GDM1 (cell line): ENCODE results near the gene CHSY1.

Experiments used
- DNase-seq: peaks from one replicate; lab custom pipeline; 2025; lab: John Stamatoyannopoulos, UW

The CHSY1 gene

GRCh38 chr15:101171954-101172353, 79.9 kb downstream of the CHSY1 start:
- no peak for DNase-seq

GRCh38 chr15:101170568-101171350, 81.1 kb downstream of the CHSY1 start:
- no peak for DNase-seq

- no peak for DNase-seq
Observed at GRCh38 chr15:101169495-101170071, 82.3 kb downstream of the CHSY1 start.

- DNase-seq: no peak
Observed at GRCh38 chr15:101168898-101169494, 82.9 kb downstream of the CHSY1 start.

- no peak for DNase-seq
Observed at GRCh38 chr15:101168463-101168824, 83.4 kb downstream of the CHSY1 start.

GRCh38 chr15:101167753-101168462, 83.9 kb downstream of the CHSY1 start:
- peak; percentile 68 for DNase-seq

- no peak for DNase-seq
Observed at GRCh38 chr15:101167411-101167752, 84.5 kb downstream of the CHSY1 start.

- no peak for DNase-seq
Observed at GRCh38 chr15:101165905-101166471, 85.9 kb downstream of the CHSY1 start.

GRCh38 chr15:101162701-101163483, 89.0 kb downstream of the CHSY1 start:
- no peak for DNase-seq

GRCh38 chr15:101161656-101162055, 90.2 kb downstream of the CHSY1 start:
- DNase-seq: no peak

- no peak for DNase-seq
Observed at GRCh38 chr15:101159936-101160815, 91.7 kb downstream of the CHSY1 start.

GRCh38 chr15:101159096-101159935, 92.5 kb downstream of the CHSY1 start:
- DNase-seq: peak; percentile 23

GRCh38 chr15:101158166-101159095, 93.4 kb downstream of the CHSY1 start:
- DNase-seq: no peak

GRCh38 chr15:101157721-101158120, 94.1 kb downstream of the CHSY1 start:
- no peak for DNase-seq

- DNase-seq: no peak
Observed at GRCh38 chr15:101156509-101157159, 95.2 kb downstream of the CHSY1 start.

- no peak for DNase-seq
Observed at GRCh38 chr15:101156061-101156460, 95.8 kb downstream of the CHSY1 start.

GRCh38 chr15:101153801-101154656, 97.8 kb downstream of the CHSY1 start:
- DNase-seq: no peak
